Brain pericyte (primary cell): ENCODE results near the gene NUDT16L1.

Experiments used
- DNase-seq: peaks from one replicate; pipeline ENCODE4 v3.0.0-alpha.2; 2012; ENCODE audit warnings: low read depth, low spot score

The NUDT16L1 gene

GRCh38 chr16:4663777-4664465, 29.4 kb upstream of the NUDT16L1 start:
- DNase-seq: no peak

- DNase-seq: no peak
These were observed 28.6 kb upstream of the NUDT16L1 start for GRCh38 chr16:4664538-4665418.

GRCh38 chr16:4666537-4667202, 26.7 kb upstream of the NUDT16L1 start:
- no peak for DNase-seq

- no peak for DNase-seq
These were observed 26.0 kb upstream of the NUDT16L1 start for GRCh38 chr16:4667203-4667963.

- DNase-seq: no peak
These were observed 24.9 kb upstream of the NUDT16L1 start for GRCh38 chr16:4668313-4668960.

GRCh38 chr16:4673387-4674046, 19.8 kb upstream of the NUDT16L1 start:
- DNase-seq: no peak

- DNase-seq: no peak
These were observed 18.3 kb upstream of the NUDT16L1 start for GRCh38 chr16:4674926-4675530.

- DNase-seq: no peak
These were observed 17.2 kb upstream of the NUDT16L1 start for GRCh38 chr16:4675864-4676786.

GRCh38 chr16:4676831-4677230, 16.5 kb upstream of the NUDT16L1 start:
- no peak for DNase-seq

- DNase-seq: no peak
These were observed 16.0 kb upstream of the NUDT16L1 start for GRCh38 chr16:4677390-4677789.

GRCh38 chr16:4677994-4678393, 15.4 kb upstream of the NUDT16L1 start:
- DNase-seq: no peak

GRCh38 chr16:4678596-4678995, 14.8 kb upstream of the NUDT16L1 start:
- no peak for DNase-seq

GRCh38 chr16:4679156-4679849, 14.1 kb upstream of the NUDT16L1 start:
- DNase-seq: no peak

GRCh38 chr16:4679850-4680636, 13.3 kb upstream of the NUDT16L1 start:
- no peak for DNase-seq

GRCh38 chr16:4680673-4681470, 12.5 kb upstream of the NUDT16L1 start:
- DNase-seq: no peak

GRCh38 chr16:4681471-4682083, 11.8 kb upstream of the NUDT16L1 start:
- DNase-seq: no peak
